Parathyroid adenoma (tissue), 2 donors: ENCODE measurements around the gene AHDC1.

Source experiments
- H2AFZ ChIP-seq: fragments of 300-600 bp; sonication (generic); one replicate; pipeline ENCODE4 v1.7.0; 2017; ENCODE audit warnings: antibody characterized with exemption, mild to moderate bottlenecking
- H3K27ac ChIP-seq: fragments of 300-600 bp; sonication (generic); one replicate; pipeline ENCODE4 v1.7.0; 2017
- H3K27me3 ChIP-seq: fragments of 300-600 bp; sonication (generic); one replicate; pipeline ENCODE4 v1.7.0; 2017; ENCODE audit warnings: low read length; ENCODE audit not compliant: control insufficient read depth, insufficient read depth
- H3K36me3 ChIP-seq: fragments of 300-600 bp; sonication (generic); one replicate; pipeline ENCODE4 v1.7.0; 2017; ENCODE audit warnings: low read length; ENCODE audit not compliant: control insufficient read depth, insufficient read depth
- H3K4me1 ChIP-seq: fragments of 300-600 bp; sonication (generic); one replicate; pipeline ENCODE4 v1.7.0; 2017; ENCODE audit warnings: control low read depth
- H3K4me2 ChIP-seq: fragments of 300-600 bp; sonication (generic); one replicate; pipeline ENCODE4 v1.7.0; 2017; ENCODE audit warnings: low read length
- H3K4me3 ChIP-seq: fragments of 300-600 bp; sonication (generic); one replicate; pipeline ENCODE4 v1.7.0; 2017; ENCODE audit warnings: low read depth, low read length
- H3K79me2 ChIP-seq: fragments of 300-600 bp; sonication (generic); one replicate; pipeline ENCODE4 v1.7.0; 2017; ENCODE audit warnings: control low read depth
- H3K9ac ChIP-seq: fragments of 300-600 bp; sonication (generic); one replicate; pipeline ENCODE4 v1.7.0; 2017; ENCODE audit warnings: mild to moderate bottlenecking
- H3K9me3 ChIP-seq: fragments of 300-600 bp; sonication (generic); one replicate; pipeline ENCODE4 v1.7.0; 2017; ENCODE audit warnings: low read length; ENCODE audit not compliant: control insufficient read depth
- CTCF ChIP-seq: fragments of 300-600 bp; sonication (generic); IDR thresholded peaks from one replicate; pipeline ENCODE4 v1.7.0; 2017; ENCODE audit warnings: antibody characterized with exemption, mild to moderate bottlenecking
- donor health status: primary hyperparathyroidism.

AHDC1 gene

GRCh38 chr1:27562534-27563340, 41.2 kb downstream of the AHDC1 start:
- Histone ChIP-seq H3K79me2 (peaks cover 20% of the 10 kb centered on the region), H3K4me2 (no peak overlapping the region), H3K9me3 (no peaks in the 10 kb centered on the region), H3K4me3 (no peak overlapping the region), H3K4me1 (peaks cover 8% of the 10 kb centered on the region), H2AFZ (no peak overlapping the region), H3K36me3 (no peaks in the 10 kb centered on the region), H3K27me3 (no peaks in the 10 kb centered on the region), H3K27ac (no peak overlapping the region), H3K9ac (no peak overlapping the region)
- no peak for TF ChIP-seq CTCF

GRCh38 chr1:27562021-27562420, 41.9 kb downstream of the AHDC1 start:
- Histone ChIP-seq H3K27ac (no peak overlapping the region), H2AFZ (no peak overlapping the region), H3K27me3 (no peaks in the 10 kb centered on the region), H3K9me3 (no peaks in the 10 kb centered on the region), H3K79me2 (peaks cover 19% of the 10 kb centered on the region), H3K9ac (no peak overlapping the region), H3K36me3 (no peaks in the 10 kb centered on the region), H3K4me3 (no peak overlapping the region), H3K4me2 (no peak overlapping the region), H3K4me1 (peaks cover 12% of the 10 kb centered on the region)
- TF ChIP-seq CTCF: no peak

- TF ChIP-seq CTCF: no peak
- Histone ChIP-seq H3K9me3 (no peaks in the 10 kb centered on the region), H3K4me2 (no peak overlapping the region), H3K79me2 (peaks cover 18% of the 10 kb centered on the region), H3K4me1 (peaks cover 12% of the 10 kb centered on the region), H3K4me3 (no peak overlapping the region), H3K36me3 (no peaks in the 10 kb centered on the region), H3K9ac (no peak overlapping the region), H3K27ac (no peak overlapping the region), H3K27me3 (no peaks in the 10 kb centered on the region), H2AFZ (no peak overlapping the region)
Observed at GRCh38 chr1:27561124-27561899, 42.6 kb downstream of the AHDC1 start.

- no peak overlapping the region for H3K27ac ChIP-seq
- H3K9ac ChIP-seq: no peak overlapping the region
- H3K4me3 ChIP-seq: no peak overlapping the region
Observed at GRCh38 chr1:27560268-27561123, 43.4 kb downstream of the AHDC1 start.

More at GRCh38 chr1:27560268-27561123, 43.4 kb downstream of the AHDC1 start:
- Histone ChIP-seq H3K9me3 (no peaks in the 10 kb centered on the region), H3K27me3 (no peaks in the 10 kb centered on the region), H3K36me3 (no peaks in the 10 kb centered on the region), H3K79me2 (peaks cover 13% of the 10 kb centered on the region), H3K4me1 (peaks cover 12% of the 10 kb centered on the region), H3K4me2 (no peak overlapping the region), H2AFZ (no peak overlapping the region)
- no peak for TF ChIP-seq CTCF
